Cardiac fibroblast (primary cell): ENCODE data around the gene PMP22.
"Not testable (repeated sequence)": the region's sequence is repeated elsewhere in the genome, so short reads cannot be mapped to it uniquely, and the experiment has no call there.

Experiments
- DNase-seq, 2 donors: peaks; one replicate each; pipeline versions ENCODE4 v3.0.0 to v3.0.0-alpha.2; 2010; ENCODE audit warnings: low read depth in 2 of 2
- H3K4me3 ChIP-seq, 2 donors: replicated peaks in 1 of 2; 1 replicate in 1 of 2; 2 replicates in 1 of 2; pipeline ENCODE4 v1.5.1; 2011; ENCODE audit warnings: low read depth in 2 of 2, low read length in 2 of 2, mild to moderate bottlenecking in 2 of 2, moderate library complexity in 1 of 2
- TF ChIP-seq, protein P1 (sequence below): IDR thresholded peaks from one replicate; pipeline ENCODE4 v1.5.1; 2011; ENCODE audit warnings: low read depth, mild to moderate bottlenecking, low read length, inconsistent platforms

Gene PMP22

DNA sequence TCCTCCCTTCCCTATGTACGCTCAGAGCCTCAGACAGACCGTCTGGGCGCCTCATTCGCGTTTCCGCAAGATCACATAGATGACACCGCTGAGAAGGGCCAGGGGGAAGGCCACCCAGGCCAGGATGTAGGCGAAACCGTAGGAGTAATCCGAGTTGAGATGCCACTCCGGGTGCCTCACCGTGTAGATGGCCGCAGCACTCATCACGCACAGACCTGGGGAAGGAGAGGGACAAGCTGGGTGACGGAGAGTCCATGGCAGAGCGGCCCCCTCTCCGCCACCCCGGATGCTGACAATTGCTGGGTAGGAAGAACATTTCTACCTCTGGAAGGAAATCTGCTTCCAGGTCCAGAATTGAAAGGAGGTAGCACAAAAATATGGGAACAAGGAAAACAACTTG lies 34.3 kb downstream of the PMP22 start:
- TF ChIP-seq, protein P1, sequence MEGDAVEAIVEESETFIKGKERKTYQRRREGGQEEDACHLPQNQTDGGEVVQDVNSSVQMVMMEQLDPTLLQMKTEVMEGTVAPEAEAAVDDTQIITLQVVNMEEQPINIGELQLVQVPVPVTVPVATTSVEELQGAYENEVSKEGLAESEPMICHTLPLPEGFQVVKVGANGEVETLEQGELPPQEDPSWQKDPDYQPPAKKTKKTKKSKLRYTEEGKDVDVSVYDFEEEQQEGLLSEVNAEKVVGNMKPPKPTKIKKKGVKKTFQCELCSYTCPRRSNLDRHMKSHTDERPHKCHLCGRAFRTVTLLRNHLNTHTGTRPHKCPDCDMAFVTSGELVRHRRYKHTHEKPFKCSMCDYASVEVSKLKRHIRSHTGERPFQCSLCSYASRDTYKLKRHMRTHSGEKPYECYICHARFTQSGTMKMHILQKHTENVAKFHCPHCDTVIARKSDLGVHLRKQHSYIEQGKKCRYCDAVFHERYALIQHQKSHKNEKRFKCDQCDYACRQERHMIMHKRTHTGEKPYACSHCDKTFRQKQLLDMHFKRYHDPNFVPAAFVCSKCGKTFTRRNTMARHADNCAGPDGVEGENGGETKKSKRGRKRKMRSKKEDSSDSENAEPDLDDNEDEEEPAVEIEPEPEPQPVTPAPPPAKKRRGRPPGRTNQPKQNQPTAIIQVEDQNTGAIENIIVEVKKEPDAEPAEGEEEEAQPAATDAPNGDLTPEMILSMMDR, result no peak
- DNase-seq, result no peak
- H3K4me3 ChIP-seq, result no peak overlapping the region

GRCh38 chr17:15221827-15222226 lies 43.3 kb downstream of the PMP22 start:
- not testable (repeated sequence) for DNase-seq

GRCh38 chr17:15220785-15221184 lies 44.3 kb downstream of the PMP22 start:
- DNase-seq, result peak; percentile 26 to 35

More at GRCh38 chr17:15221827-15222226, 43.3 kb downstream of the PMP22 start:
- not testable (repeated sequence) for H3K4me3 ChIP-seq

GRCh38 chr17:15216481-15216880 lies 48.6 kb downstream of the PMP22 start:
- H3K4me3 ChIP-seq, result no peak overlapping the region
- DNase-seq, result no peak
- TF ChIP-seq, protein P1, result no peak

More at GRCh38 chr17:15220785-15221184, 44.3 kb downstream of the PMP22 start:
- TF ChIP-seq, protein P1, result no peak
- no peak overlapping the region for H3K4me3 ChIP-seq

GRCh38 chr17:15213381-15214087 lies 51.6 kb downstream of the PMP22 start:
- H3K4me3 ChIP-seq, result no peak overlapping the region
- DNase-seq, result peak; percentile 24 to 55
- TF ChIP-seq, protein P1, result peak; percentile 31

DNA sequence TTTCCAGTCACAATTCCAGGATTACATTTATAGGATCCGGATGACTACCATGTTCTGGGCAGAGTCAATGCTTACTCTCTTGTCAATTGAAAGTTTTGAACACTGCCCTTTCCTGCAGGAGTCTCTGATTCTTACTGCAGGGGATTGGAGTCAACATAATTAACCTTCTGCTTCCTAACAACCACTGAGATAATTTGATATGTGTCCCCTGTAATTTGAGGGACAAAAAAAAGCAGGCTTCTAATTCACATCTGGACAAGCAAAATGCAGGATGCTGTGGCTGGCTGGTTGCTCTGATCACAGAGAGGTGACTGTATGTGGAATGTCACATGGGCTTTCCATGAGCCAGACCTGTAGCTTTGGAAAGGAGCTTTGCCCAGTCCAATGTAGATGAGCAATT lies 54.9 kb downstream of the PMP22 start:
- DNase-seq, result no peak
- TF ChIP-seq, protein P1, result no peak
- H3K4me3 ChIP-seq, result no peak overlapping the region

GRCh38 chr17:15203062-15203461 lies 62.1 kb downstream of the PMP22 start:
- DNase-seq, H3K4me3 ChIP-seq: not testable (repeated sequence)

DNA sequence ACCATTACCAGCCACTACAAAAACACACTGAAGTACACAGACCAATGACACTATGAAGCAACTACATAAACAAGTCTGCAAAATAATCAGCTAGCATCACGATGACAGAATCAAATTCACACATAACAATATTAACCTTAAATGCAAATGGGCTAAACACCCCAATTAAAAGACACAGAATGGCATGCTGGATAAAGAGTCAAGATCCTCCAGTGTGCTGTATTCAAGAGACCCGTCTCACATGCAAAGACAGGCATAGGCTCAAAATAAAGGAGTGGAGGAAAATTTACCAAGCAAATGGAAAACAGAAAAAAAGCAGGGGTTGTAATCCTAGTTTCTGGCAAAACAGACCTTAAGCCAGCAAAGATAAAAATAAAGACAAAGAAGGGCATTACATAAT lies 64.6 kb downstream of the PMP22 start:
- DNase-seq, H3K4me3 ChIP-seq: not testable (repeated sequence)
